T-helper 2 cell (primary cell): Measurements from ENCODE around the gene ANKRD52.

Experiments used
- DNase-seq, 5 experiments: peaks; one replicate each; pipeline versions ENCODE4 v3.0.0 to v3.0.0-alpha.2; 2012 to 2022

ANKRD52 gene

DNA sequence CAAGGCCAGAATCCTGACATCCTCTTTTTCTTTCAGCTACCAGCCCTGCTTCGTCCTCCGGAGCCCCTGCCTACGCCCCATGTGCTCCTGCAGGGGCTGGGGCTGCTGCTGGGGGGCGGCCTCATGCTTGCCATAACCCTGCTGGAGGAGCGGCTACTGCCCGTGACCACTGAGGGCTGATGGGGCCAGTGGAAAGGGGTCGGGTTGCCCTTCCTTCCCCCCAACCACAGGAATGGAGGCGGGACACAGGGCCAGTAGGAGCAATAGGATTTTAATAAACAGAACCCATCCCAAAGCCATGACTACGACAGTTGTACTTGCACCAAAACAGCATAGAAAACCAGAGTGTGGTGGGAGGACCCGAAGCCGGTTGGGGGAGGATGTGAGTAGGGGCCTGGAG is 20.6 kb downstream of the ANKRD52 start:
- no peak for DNase-seq

GRCh38 chr12:56236985-56237384 is 21.2 kb downstream of the ANKRD52 start:
- no peak for DNase-seq

GRCh38 chr12:56236091-56236490 is 22.1 kb downstream of the ANKRD52 start:
- DNase-seq, result no peak

DNA sequence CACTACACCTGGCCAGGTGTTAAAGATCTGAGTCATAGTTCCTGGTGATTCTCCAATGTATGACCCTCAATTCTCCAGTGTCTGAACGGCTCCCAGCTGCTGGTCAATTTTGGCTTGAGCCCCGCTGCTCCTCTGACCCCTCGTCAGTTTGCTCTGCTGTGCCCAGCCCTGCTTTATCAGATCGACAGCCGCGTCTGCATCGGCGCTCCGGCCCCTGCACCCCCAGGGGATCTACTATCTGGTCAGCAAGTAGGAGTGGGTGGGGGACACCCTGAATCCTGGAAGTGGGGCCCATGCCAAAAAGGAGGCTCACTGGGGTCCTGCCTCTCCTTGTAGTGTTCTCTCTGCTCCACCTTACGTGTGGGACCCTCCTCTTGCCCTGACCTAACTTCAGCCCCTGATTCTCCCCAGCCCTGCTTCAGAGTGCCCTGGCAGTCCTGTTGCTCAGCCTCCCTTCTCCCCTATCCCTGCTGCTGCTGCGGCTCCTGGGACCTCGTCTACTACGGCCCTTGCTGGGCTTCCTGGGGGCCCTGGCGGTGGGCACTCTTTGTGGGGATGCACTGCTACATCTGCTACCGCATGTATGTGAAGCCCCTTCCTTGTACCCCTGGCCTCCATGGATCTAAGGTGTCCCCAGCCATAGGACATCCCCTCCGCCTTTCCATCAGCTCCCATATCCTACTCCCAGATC is 23.3 kb downstream of the ANKRD52 start:
- DNase-seq, result no peak

DNA sequence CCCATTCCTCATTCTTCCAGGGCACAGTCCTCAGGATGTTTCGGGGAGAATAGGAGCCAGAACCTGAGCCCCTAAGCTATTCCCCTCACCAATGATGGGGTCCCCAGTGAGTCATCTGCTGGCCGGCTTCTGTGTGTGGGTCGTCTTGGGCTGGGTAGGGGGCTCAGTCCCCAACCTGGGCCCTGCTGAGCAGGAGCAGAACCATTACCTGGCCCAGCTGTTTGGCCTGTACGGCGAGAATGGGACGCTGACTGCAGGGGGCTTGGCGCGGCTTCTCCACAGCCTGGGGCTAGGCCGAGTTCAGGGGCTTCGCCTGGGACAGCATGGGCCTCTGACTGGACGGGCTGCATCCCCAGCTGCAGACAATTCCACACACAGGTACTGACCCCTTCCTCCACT is 27.0 kb downstream of the ANKRD52 start:
- DNase-seq, result no peak

DNA sequence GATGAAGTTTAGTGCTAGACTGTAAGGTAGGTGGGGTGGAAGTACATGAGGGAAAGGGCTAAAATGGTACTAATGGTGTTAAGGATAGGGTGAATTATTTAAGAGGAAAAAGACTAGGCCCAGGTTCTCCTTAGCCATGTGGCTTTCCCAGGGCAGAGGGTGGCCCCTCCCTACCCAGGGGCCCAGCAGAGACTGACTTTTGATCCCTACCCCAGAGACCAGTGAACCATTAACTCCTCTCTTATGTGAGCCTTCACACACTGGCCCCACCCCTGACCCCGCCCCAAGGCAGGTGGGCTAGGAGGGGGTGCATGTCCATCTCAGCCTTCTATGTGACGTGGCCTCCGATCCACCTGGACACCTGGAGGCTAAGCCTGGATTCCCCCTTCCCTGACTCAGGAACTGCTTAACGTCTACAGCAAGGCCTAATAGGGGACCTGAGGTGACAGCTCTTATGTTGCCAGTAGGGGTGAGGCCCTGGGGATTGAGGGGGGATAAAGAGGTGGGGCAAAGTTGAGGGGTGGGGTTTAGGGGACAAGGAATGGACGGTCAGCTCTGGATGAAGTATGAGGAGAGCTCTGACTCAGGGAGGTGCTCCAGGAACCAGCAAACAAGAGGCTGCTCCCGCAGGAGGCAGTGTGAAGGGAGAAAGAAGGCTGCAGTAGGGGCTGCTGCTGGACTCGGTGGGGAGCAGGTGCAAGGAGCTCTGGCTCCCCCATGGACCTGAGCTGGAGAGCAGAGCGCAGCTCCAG is 27.6 kb downstream of the ANKRD52 start:
- no peak for DNase-seq

- no peak for DNase-seq
These were observed 28.2 kb downstream of the ANKRD52 start, which contains the start of gene SLC39A5 for GRCh38 chr12:56229916-56230431. Gene SLC39A5, plus strand, starts transcription at chr12:56230051. Its CDS starts 1,224 bp downstream, at chr12:56231275.

DNA sequence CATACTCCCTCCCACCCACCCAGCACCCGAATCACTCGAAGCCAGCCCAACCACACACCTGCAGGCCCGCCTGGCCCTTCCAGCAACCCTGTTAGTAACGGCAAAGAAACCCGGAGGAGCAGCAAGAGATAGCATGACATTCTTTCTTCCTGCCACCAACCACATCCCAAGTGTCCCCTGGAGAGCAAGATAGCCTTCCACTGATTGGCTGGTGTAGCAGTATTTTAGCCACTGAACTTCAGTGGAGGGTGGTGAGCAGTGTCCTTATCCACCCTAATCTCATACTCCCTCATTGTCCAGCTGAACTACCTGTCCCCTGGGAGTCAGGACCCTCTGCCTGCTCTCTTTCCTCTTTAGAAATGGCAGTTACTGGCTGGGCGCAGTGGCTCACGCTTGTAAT is 29.1 kb downstream of the ANKRD52 start:
- DNase-seq, result no peak

- no peak for DNase-seq
These were observed 33.2 kb downstream of the ANKRD52 start for GRCh38 chr12:56224954-56225353.

GRCh38 chr12:56224102-56224701 is 34.0 kb downstream of the ANKRD52 start, which contains the start of gene NABP2:
Gene NABP2, plus strand, starts transcription at chr12:56224342. Its CDS starts 515 bp downstream, at chr12:56224857.
- peak; percentile 86 to 96 (median 93) for DNase-seq

DNA sequence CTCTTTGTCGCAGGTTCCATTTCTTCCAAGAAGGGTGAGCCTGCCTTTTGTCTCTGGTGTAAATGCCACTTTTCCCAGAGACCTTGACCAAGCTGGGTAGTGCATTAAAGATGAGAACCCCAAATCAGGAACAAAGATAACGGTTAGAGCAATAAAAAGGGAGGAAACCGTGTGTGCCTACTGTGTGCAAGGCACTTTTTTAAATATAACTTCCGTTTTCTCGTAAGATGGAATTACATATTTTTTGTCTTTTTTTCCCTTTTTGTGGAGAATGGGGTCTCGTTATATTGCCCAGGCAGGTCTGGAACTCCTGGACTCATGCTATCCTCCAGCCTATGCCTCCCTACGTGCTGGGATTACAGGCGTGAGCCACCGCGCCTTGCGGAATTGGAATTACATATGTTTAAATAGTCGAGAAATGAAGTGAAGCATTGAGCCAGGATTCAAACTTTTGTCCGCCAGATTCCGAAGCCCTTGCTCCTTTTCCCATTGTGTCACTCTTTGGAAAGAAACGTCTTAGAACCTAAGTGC is 34.5 kb downstream of the ANKRD52 start:
- DNase-seq, result no peak

- DNase-seq, result no peak
These were observed 35.7 kb downstream of the ANKRD52 start for GRCh38 chr12:56222531-56222895.

- DNase-seq, result peak; percentile 78 to 93 (median 88)
These were observed 36.2 kb downstream of the ANKRD52 start, which contains the start of gene RNF41 for GRCh38 chr12:56221757-56222530. Gene RNF41, minus strand, starts transcription at chr12:56221922. Its CDS starts 7,875 bp downstream, at chr12:56214047.

DNA sequence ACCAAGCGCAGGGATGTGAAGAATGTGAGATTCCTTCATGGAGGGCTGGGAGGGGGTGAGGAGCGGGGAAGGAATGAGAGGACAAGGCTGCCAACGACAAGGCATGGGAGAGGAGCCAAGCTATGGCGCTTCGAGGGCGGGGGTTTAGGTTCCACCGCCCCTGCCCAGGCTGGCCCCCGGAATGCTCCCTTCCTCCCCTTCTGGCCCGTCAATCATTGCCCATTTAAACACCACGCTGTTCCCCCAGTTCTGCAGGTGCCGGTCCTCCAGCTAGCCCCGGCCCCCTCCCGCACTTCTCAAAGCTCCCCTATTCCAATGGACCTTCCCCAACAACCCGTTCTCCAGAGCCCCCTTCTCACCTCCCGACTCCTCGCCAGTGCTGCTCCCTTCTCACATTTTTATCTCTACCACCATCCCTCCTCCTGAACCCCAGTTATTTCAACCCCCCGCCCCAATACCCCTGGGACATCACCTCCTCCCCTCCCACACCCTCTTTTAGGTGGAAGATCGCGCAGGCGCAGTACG is 36.9 kb downstream of the ANKRD52 start:
- no peak for DNase-seq

DNA sequence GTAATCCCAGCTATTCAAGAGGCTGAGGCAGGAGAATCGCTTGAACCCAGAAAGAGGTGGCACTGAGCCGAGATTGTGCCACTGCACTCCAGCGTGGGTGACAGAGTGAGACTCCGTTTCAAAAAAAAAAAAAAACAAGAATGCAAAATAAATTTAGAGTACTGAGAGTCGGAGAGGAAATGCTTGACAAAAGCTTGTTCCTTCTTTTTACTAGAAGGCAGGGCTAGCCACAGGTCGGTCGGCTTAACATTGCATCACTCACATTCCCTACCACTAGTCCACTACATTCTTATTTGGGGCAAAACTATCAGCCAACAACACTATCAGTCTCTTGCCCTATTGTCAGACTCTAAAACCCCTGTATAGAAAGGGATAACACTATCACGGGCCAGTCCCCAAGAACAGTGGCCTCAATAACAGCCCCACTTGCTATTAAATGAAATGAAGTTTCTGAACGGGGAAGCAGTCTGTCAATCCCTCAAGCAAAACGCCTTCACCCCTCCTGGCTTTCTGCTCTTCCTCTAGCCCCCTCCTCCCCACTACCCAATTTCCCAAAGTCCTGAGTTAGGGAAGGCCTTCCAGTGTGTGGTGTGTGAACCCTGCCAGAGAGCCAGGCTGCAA is 37.5 kb downstream of the ANKRD52 start:
- DNase-seq, result no peak

DNA sequence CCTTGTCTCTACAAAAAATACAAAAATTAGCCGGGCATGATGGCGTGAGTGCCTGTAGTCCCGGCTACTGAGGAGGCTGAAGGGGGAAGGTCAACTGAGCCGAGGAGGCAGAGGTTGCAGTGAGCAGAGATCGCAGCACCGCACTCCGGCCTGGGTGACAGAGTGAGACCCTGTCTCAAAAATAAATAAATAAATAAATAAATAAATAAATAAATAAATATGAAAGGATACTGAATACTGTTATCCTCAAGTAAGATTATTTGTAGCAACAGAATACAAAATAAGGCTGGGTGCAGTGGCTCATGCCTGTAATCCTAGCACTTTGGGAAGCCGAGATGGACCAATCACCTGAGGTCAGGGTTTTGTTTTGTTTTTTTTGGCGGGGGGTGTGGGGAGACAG is 38.3 kb downstream of the ANKRD52 start:
- DNase-seq, result no peak

DNA sequence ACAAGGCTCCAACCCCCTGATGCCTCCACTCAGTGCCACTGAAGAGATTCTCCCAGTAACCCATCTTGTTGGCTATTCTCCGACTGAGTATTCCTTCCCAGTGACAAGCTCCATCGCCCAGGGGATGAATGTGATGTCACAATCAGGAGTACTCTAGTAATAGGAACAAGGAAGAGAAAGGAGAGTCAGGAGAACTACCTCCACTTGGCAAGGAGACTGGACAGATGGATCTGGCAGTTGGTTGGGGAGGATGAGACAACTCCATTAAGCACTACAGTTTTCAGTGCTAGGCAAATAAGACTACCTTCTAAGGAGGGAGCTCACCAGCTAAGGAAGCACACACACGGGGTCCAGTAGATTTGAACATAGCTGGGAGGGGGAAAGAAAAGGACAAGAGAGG is 41.7 kb downstream of the ANKRD52 start:
- DNase-seq, result no peak

- no peak for DNase-seq
These were observed 44.3 kb downstream of the ANKRD52 start for GRCh38 chr12:56213878-56214277.

DNA sequence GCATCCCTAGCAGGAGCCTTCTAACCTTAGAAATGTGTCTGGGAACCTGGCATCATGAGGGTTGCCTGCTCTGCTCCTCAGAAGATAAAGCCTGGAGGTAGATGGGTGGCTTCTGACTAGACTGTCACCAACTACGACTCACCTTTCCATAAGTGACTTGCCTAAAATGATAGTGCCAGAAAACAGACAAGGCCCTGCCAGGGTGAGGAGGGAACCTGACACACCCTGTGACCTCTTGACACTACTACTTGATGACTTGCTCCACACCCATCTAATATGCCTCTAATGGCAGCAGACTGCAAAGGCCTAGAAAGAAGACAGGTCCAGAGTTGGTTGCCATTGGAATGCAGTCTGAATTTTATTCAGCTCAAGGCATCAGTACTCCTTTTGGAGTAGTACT is 45.8 kb downstream of the ANKRD52 start:
- DNase-seq, result no peak

GRCh38 chr12:56208006-56208405 is 50.2 kb downstream of the ANKRD52 start:
- no peak for DNase-seq

GRCh38 chr12:56206452-56207166 is 51.6 kb downstream of the ANKRD52 start:
- DNase-seq, result peak in 1 of 5 experiments; percentile 15
